H1 (cell line): ENCODE data around the gene TMEM45B. TPM values are rescaled to one million over a fixed set of nuclear protein-coding genes. Genes with fewer than 3 reads are reported as not detected.

Experiments used
- CTCF ChIA-PET: fragments of 300-600 bp; sonication (Branson Sonifier 250); formaldehyde crosslinking; loops from one replicate; lab custom pipeline; 2021; ENCODE audit not compliant: partially characterized antibody; lab: Charles Lee
- POLR2A ChIA-PET: fragments of 300-600 bp; sonication (Branson Sonifier 250); formaldehyde crosslinking; loops from one replicate; lab custom pipeline; 2021; ENCODE audit warnings: inconsistent platforms; ENCODE audit not compliant: partially characterized antibody; lab: Charles Lee
- DNase-seq, 2 experiments: peaks; one replicate each; pipeline versions ENCODE4 v3.0.0 to v3.0.0-alpha.2; 2010 to 2022; ENCODE audit warnings: low spot score in 2 of 2, low read depth in 1 of 2, mixed read lengths in 1 of 2
- FAIRE-seq: peaks from 2 replicates; lab custom pipeline; 2011; peaks lifted over from hg19 to GRCh38; lab: Jason Lieb, UNC
- H2AFZ ChIP-seq: 2 replicates; pipeline ENCODE4 v1.8.1; 2012; ENCODE audit warnings: low read length, inconsistent platforms
- H2AK5ac ChIP-seq: 2 replicates; pipeline ENCODE4 v1.6.1; 2013; ENCODE audit warnings: low read depth, low read length
- H2BK120ac ChIP-seq: replicated peaks from 2 replicates; pipeline ENCODE3; 2013; ENCODE audit warnings: low read depth, low read length, inconsistent platforms
- H2BK12ac ChIP-seq: 2 replicates; pipeline ENCODE4 v1.6.1; 2013; ENCODE audit warnings: low read depth, low read length
- H2BK15ac ChIP-seq: 2 replicates; pipeline ENCODE4 v1.6.1; 2013; ENCODE audit warnings: low read length
- H2BK20ac ChIP-seq: 2 replicates; pipeline ENCODE4 v1.6.1; 2013; ENCODE audit warnings: low read length
- H2BK5ac ChIP-seq: 2 replicates; pipeline ENCODE4 v1.6.1; 2013; ENCODE audit warnings: low read depth, low read length
- H3K14ac ChIP-seq: 2 replicates; pipeline ENCODE4 v1.6.1; 2013; ENCODE audit warnings: inconsistent platforms; ENCODE audit not compliant: insufficient read length
- H3K18ac ChIP-seq: 2 replicates; pipeline ENCODE4 v1.6.1; 2013; ENCODE audit warnings: low read length; ENCODE audit errors: extremely low read depth
- H3K23ac ChIP-seq: 2 replicates; pipeline ENCODE4 v1.6.1; 2013; ENCODE audit warnings: inconsistent platforms; ENCODE audit not compliant: insufficient read length
- H3K23me2 ChIP-seq: 2 replicates; pipeline ENCODE4 v1.6.1; 2013; ENCODE audit warnings: low read depth, low read length
- H3K27ac ChIP-seq: 2 replicates; pipeline ENCODE4 v1.6.1; 2011; ENCODE audit warnings: low read depth, low read length, inconsistent platforms
- H3K27me3 ChIP-seq, 4 experiments: replicated peaks in 1 of 4; 1 replicate in 1 of 4; 2 replicates in 3 of 4; pipeline versions ENCODE4 v1.6.1 to v1.8.1; 2011 to 2013; ENCODE audit warnings: low read length in 3 of 4, mild to moderate bottlenecking in 3 of 4, inconsistent platforms in 2 of 4, mixed read lengths in 2 of 4, moderate library complexity in 1 of 4; ENCODE audit not compliant: control insufficient read depth in 3 of 4, insufficient read depth in 3 of 4; ENCODE audit errors: extremely low read depth in 1 of 4
- H3K36me3 ChIP-seq, 4 experiments: 2 replicates each; pipeline versions ENCODE4 v1.6.1 to v1.8.1; 2011 to 2013; ENCODE audit warnings: mild to moderate bottlenecking in 4 of 4, low read length in 3 of 4, moderate library complexity in 2 of 4, control low read depth in 1 of 4, inconsistent platforms in 1 of 4; ENCODE audit not compliant: insufficient read depth in 4 of 4, control insufficient read depth in 2 of 4
- H3K4ac ChIP-seq: replicated peaks from 2 replicates; pipeline ENCODE3; 2013; ENCODE audit warnings: low read length, low read depth, mixed read lengths, inconsistent platforms; ENCODE audit not compliant: insufficient read length
- H3K4me1 ChIP-seq, 4 experiments: replicated peaks in 1 of 4; 1 replicate in 1 of 4; 2 replicates in 3 of 4; pipeline versions ENCODE4 v1.6.1 to v1.8.1; 2011 to 2013; ENCODE audit warnings: low read length in 3 of 4, inconsistent platforms in 2 of 4, mixed read lengths in 1 of 4; ENCODE audit not compliant: insufficient read depth in 4 of 4, control insufficient read depth in 3 of 4
- H3K4me2 ChIP-seq, 2 experiments: 2 replicates each; pipeline versions ENCODE4 v1.6.1 to v1.8.1; 2011 to 2013; ENCODE audit warnings: low read depth in 2 of 2, low read length in 2 of 2, control low read depth in 1 of 2, inconsistent platforms in 1 of 2, mild to moderate bottlenecking in 1 of 2; ENCODE audit not compliant: insufficient read depth in 1 of 2
- H3K4me3 ChIP-seq, 4 experiments: fragments of 200-600, 300-600 bp in 1 of 4; sonication (generic), shearing (Covaris generic), sonication (Bioruptor Twin) in 1 of 4; 2 replicates each; pipeline versions ENCODE4 v1.5.1 to v1.8.1; 2011 to 2016; ENCODE audit warnings: low read length in 4 of 4, low read depth in 3 of 4, control low read depth in 2 of 4, inconsistent platforms in 2 of 4, mild to moderate bottlenecking in 2 of 4, mixed read lengths in 1 of 4, moderate library complexity in 1 of 4; ENCODE audit not compliant: insufficient read depth in 2 of 4; ENCODE audit errors: extremely low read depth in 1 of 4
- H3K56ac ChIP-seq: replicated peaks from 2 replicates; pipeline ENCODE3; 2013; ENCODE audit warnings: low read depth, mild to moderate bottlenecking, mixed read lengths, low read length, inconsistent platforms; ENCODE audit not compliant: insufficient read length
- H3K79me1 ChIP-seq: 2 replicates; pipeline ENCODE4 v1.6.1; 2013; ENCODE audit warnings: low read depth, low read length, control low read depth
- H3K79me2 ChIP-seq, 2 experiments: 2 replicates each; pipeline versions ENCODE4 v1.6.1 to v1.8.1; 2012 to 2013; ENCODE audit warnings: low read length in 2 of 2, mild to moderate bottlenecking in 2 of 2, inconsistent platforms in 1 of 2; ENCODE audit not compliant: insufficient read depth in 2 of 2, control insufficient read depth in 1 of 2
- H3K9ac ChIP-seq, 4 experiments: replicated peaks in 1 of 4; 1 replicate in 1 of 4; 2 replicates in 3 of 4; pipeline versions ENCODE4 v1.6.1 to v1.8.1; 2011 to 2013; ENCODE audit warnings: low read depth in 3 of 4, low read length in 3 of 4, control low read depth in 2 of 4, mild to moderate bottlenecking in 2 of 4, moderate library complexity in 2 of 4, inconsistent platforms in 1 of 4; ENCODE audit errors: extremely low read depth in 1 of 4
- H3K9me3 ChIP-seq, 2 experiments: 2 replicates each; pipeline versions ENCODE4 v1.6.1 to v1.8.1; 2012 to 2013; ENCODE audit warnings: mild to moderate bottlenecking in 2 of 2, moderate library complexity in 2 of 2, control low read depth in 1 of 2, inconsistent platforms in 1 of 2, low read depth in 1 of 2, low read length in 1 of 2, mixed read lengths in 1 of 2; ENCODE audit not compliant: insufficient read depth in 2 of 2
- H4K20me1 ChIP-seq, 2 experiments: replicated peaks in 1 of 2; 2 replicates each; pipeline versions ENCODE3 to v1.8.1; 2011 to 2013; ENCODE audit warnings: inconsistent platforms in 2 of 2, low read length in 2 of 2, mild to moderate bottlenecking in 1 of 2; ENCODE audit not compliant: insufficient read depth in 2 of 2, control insufficient read depth in 1 of 2
- H4K5ac ChIP-seq: 2 replicates; pipeline ENCODE4 v1.6.1; 2013; ENCODE audit warnings: low read length, low read depth, mixed read lengths, inconsistent platforms; ENCODE audit not compliant: insufficient read length
- H4K8ac ChIP-seq: 2 replicates; pipeline ENCODE4 v1.8.0; 2013; ENCODE audit warnings: mild to moderate bottlenecking, moderate library complexity, low read length, inconsistent platforms; ENCODE audit not compliant: insufficient read depth; ENCODE audit errors: extremely low read depth
- H4K91ac ChIP-seq: replicated peaks from 2 replicates; pipeline ENCODE3; 2013; ENCODE audit warnings: low read length, mixed read lengths, inconsistent platforms; ENCODE audit not compliant: insufficient read length
- E2F6 ChIP-seq: IDR thresholded peaks from 2 replicates; pipeline ENCODE4 v1.6.1; 2012; ENCODE audit warnings: inconsistent platforms
- TAF1 ChIP-seq: IDR thresholded peaks from 2 replicates; pipeline ENCODE4 v1.6.1; 2011; ENCODE audit warnings: mild to moderate bottlenecking, low read depth, low read length
- YY1 ChIP-seq: IDR thresholded peaks from 2 replicates; pipeline ENCODE4 v1.6.1; 2011; ENCODE audit warnings: low read depth, mild to moderate bottlenecking, low read length
- WGBS, 2 experiments: shearing (Covaris generic) in 1 of 2; methylation state at CpG; one replicate each; pipeline versions ENCODE4 v1.1.6 to v1.1.7; 2013 to 2015; ENCODE audit warnings: low lambda C conversion rate in 2 of 2, mixed read lengths in 2 of 2, inconsistent platforms in 1 of 2, low coverage in 1 of 2, missing lambda C conversion rate in 1 of 2; ENCODE audit not compliant: insufficient replicate concordance in 2 of 2, insufficient coverage in 1 of 2, insufficient read length in 1 of 2; ENCODE audit errors: extremely low coverage in 1 of 2, missing lambda C conversion rate in 1 of 2; 5-methylcytosine and 5-hydroxymethylcytosine counted together
- polyA plus RNA-seq, 7 experiments: library from polyadenylated mRNA; depleted of rRNA in 3 of 7; stranded (reverse) in 5 of 7; unstranded in 2 of 7; fragments of >200 nt in 5 of 7; fragments of 200-250 nt in 2 of 7; gene quantifications; 1 replicate in 5 of 7; 2 replicates in 1 of 7; 4 replicates in 1 of 7; pipeline versions ENCODE4 v1.2.1 to v1.2.3, GENCODE V29; 2011 to 2013; ENCODE audit warnings: missing spikeins in 2 of 7, mixed read lengths in 2 of 7
- total RNA-seq: library from RNA; stranded (reverse); fragmentation: NEBNext Ultra II Directional; extraction: Animal tissue kit (Norgen Biotek cat#: 25700); gene quantifications from 2 replicates; pipeline ENCODE4 v1.2.1, GENCODE V29; 2021

The TMEM45B gene
- total and polyA plus RNA-seq, 2 of the 8 experiments (the other 6 are each of a cell fraction or from before 2014, with no cell fraction given): 0.23 TPM; not detected in 1

DNA sequence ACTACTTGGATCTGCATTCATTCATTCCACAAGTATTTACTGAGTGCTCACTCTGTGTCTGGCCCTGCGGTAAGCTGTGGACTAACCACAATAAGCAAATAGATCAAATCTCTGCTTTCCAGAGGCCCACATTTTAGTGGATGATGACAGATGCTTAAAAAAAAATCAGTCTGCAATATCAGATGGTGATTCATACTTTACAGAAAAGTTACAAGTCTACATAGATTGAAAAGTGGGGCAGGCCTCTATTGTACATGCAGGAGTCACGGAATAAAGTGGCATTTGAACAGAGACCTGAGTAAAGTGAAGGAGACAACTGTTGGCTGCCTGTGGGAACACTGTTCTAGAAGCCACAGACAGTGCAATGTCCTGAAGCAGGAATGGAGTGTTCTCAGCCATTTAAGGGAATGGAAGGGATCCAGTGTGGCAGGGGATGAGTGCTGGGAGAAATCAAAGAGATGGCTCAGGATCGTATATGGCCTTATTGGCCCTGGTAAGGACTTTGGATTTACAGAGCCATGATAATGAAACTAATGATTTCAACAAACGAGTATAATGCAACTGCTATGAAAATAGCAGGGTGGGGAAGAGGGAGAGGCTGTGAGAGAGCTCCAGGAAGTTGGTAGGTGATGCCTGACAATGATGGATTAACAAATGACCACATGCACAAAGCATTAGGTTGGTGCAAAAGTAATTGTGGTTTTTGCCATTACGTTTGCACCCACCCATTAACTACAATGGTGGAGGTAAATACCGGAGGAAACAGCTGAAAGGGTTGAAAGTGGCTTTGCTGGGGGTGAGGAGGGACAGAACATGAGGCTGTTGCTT is 31.1 kb downstream of the TMEM45B start:
- CTCF ChIA-PET: no interaction called here
- H3K27ac ChIP-seq: no peak overlapping the region
- no peak overlapping the region for H2AFZ ChIP-seq
- TF ChIP-seq TAF1 (no peak), E2F6 (no peak), YY1 (no peak)

More for the DNA sequence above, 31.1 kb downstream of the TMEM45B start:
- Histone ChIP-seq H3K4me2 (no peak overlapping the region), H3K18ac (no peak overlapping the region), H4K5ac (no peak overlapping the region), H3K4me1 (no peaks in the 10 kb centered on the region), H3K4ac (no peak overlapping the region), H3K79me1 (no peaks in the 10 kb centered on the region), H4K8ac (no peak overlapping the region), H3K23ac (no peak overlapping the region), H2AK5ac (no peak overlapping the region), H3K56ac (no peak overlapping the region), H3K9me3 (no peaks in the 10 kb centered on the region), H2BK120ac (no peak overlapping the region), H3K36me3 (no peaks in the 10 kb centered on the region), H2BK5ac (no peak overlapping the region), H3K14ac (no peak overlapping the region), H2BK15ac (no peak overlapping the region), H3K27me3 (no peaks in the 10 kb centered on the region), H3K9ac (no peak overlapping the region), H3K23me2 (no peaks in the 10 kb centered on the region; the same call in 1 of the 2 replicates), H4K91ac (no peak overlapping the region), H4K20me1 (no peaks in the 10 kb centered on the region), H2BK20ac (no peak overlapping the region), H3K4me3 (no peak overlapping the region), H2BK12ac (no peak overlapping the region), H3K79me2 (no peaks in the 10 kb centered on the region)
- DNase-seq: no peak
- 85% methylated on average over 6 of the region's 6 CpGs; no CpG with 5 or more reads in 1 of the 2 experiments for WGBS, 2 experiments
- POLR2A ChIA-PET: interaction anchor here (0.6 kb wide), 1 partner anchor 269 kb away, joined by 5 read pairs; no protein-coding TSS in a partner anchor
- no peak for FAIRE-seq
